Activated CD4-positive, alpha-beta T cell treated with anti-CD3 and anti-CD28 coated beads for 1 hour (primary cell): ENCODE data around the gene MPZL1.
"Not testable (repeated sequence)": the region's sequence is repeated elsewhere in the genome, so short reads cannot be mapped to it uniquely, and the experiment has no call there.

Experiments used
- DNase-seq: peaks from one replicate; pipeline ENCODE4 v3.0.0-alpha.2; 2020

The MPZL1 gene

DNA sequence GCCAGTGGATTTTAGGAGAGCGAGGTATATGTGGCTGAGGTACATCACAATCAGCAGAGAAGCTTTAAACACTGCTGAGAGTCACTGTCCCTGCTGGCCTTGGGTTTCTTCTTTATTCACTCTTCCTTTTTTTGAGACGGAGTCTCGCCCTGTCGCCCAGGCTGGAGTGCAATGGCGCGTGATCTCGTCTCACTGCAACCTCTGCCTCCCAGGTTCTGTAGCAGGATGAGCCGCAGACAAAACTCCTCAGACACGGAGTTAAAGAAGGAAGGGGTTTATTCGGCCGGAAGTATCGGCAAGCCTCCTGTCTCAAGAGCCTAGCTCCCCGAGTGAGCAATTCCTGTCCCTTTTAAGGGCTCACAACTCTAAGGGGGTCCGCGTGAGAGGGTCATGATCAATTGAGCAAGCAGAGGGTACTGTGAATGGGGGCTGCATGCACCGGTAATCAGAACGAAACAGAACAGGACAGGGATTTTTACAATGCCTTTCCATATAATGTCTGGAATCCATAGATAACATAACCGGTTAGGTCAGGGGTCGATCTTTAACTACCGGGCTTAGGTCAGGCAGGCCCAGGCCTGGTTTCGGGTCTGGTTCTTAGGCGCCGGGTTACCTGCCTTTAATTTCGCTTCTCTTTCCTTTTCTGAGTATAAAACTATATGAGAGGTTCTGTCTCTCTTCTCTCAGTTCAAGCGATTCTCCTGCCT lies 1.9 kb upstream of the MPZL1 start:
- DNase-seq, result not testable (repeated sequence)

DNA sequence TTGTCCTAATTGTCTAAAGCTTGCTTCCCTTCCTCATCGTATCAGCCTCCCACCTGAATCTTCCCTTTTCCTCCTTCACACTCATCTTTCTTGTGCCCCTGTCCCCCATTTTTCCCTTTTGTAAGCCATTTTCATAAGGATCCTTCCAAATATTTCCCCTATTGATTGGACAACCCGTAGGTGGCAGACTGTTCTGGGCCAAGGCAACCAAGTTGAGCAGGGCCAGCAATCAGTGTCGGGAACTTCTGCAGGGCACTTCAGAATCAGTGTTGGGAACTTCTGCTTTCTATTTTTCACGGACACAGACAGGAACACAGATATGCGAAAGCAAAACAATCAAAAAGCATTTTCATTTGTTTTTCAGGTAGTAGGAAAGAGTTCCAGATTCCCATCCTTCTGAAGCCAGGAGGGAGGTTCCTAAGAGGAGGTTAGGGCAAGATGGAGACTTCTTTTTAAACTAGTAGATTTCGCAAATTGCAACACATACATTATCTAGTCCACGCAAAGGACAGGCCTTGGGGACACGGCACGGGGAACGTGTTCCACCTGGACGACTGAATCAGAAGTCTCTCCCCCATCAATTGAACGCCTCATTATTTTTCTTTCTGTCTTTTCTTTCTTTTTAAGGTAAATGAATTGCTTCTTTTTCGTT lies 691 bp upstream of the MPZL1 start:
- no peak for DNase-seq

DNA sequence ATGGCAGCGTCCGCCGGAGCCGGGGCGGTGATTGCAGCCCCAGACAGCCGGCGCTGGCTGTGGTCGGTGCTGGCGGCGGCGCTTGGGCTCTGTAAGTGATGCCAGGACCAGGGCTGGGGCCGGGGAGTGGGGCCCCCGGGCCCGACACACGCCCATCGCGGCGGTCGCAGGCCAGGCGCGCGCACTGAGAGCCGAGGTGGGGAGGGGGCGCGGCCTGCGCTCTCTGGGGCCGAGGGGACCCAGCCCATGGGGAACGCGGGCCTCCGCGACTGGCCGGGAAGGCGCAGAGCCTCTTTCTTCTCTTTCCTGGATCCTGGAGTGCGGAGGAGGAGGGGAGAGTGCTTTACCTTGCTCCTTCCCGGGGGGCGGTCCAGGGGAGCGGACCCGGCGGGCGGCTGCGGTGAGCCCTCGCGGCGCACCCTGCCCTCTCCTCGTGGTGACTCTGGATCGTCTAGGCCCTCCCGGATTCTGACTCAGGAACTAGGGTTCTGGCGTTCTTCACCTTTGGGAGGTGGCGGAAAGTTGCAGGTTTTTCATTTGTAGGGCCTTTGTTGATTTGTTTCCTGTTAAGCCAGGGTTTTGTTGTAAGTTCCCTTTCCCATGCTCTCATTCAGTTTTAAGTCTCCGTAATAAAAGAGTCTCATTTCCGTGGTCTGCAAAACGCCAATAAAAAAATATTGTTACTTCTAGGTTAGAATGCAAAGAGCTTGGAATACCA lies 529 bp downstream of the MPZL1 start:
- DNase-seq, result no peak

DNA sequence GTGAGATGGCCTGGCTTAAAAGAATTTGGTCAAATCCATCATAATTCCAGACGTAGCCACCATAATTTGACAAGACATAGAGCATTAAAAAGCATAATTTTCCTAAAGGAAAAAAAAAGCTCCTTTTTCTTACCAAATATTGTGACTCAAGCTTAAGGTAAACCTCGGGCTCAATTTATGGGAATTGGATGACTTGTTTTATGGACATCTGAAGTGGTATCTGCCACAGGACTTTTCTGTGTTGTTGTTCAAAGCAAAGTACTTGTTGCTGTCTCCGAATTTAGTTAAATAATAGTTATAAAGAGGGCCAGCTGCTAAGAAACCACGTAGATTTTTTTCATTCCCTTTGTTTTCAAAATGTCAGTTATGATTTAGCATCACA lies 1.1 kb downstream of the MPZL1 start:
- DNase-seq, result no peak

DNA sequence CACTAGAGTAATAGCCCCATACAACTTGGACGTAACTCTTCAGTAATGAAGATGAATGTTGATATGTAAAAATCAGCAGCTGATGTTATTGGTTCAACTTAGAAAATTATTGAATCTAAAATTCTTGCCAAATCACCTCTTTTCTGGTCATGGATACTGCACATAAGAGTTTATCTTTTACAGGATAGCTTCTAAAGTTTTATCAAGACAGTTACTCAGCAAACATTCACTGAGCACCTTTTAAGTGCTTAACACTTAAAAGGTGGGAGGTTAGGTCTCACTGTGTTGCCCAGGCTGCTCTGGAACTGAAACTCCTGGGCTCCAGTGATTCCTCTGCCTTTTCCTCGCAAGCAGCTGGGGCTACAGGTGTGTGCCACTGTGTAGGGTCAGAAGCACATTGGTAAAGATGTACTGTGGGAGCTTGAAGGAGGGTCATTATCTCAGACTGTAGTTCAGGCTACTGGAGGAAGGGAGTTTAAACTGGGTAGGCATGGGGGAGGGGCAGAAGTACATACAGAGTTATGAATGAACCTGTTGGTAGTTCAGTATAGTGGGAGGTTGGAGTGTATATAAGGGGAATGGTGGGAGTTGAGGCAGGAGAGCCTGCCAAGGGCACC lies 2.0 kb downstream of the MPZL1 start:
- DNase-seq, result no peak

DNA sequence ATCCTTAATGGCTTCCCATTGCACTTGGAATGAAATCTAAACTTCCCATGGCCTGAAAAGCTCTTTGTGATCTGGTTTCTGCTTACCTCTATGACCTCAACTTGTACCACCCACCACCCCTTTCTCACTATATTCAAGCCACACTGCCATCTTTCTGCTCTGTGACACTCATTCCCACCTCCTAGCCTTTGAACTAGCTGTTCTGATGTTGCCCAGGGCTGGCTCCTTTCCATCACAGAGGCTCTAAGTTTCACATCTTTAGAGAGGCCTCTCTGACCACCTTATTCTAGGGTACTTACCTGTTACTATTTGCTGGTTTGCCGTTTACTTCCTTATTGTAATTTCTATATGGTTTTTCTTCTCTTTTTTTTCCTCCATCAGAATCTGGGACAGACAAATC lies 4.2 kb downstream of the MPZL1 start:
- no peak for DNase-seq

DNA sequence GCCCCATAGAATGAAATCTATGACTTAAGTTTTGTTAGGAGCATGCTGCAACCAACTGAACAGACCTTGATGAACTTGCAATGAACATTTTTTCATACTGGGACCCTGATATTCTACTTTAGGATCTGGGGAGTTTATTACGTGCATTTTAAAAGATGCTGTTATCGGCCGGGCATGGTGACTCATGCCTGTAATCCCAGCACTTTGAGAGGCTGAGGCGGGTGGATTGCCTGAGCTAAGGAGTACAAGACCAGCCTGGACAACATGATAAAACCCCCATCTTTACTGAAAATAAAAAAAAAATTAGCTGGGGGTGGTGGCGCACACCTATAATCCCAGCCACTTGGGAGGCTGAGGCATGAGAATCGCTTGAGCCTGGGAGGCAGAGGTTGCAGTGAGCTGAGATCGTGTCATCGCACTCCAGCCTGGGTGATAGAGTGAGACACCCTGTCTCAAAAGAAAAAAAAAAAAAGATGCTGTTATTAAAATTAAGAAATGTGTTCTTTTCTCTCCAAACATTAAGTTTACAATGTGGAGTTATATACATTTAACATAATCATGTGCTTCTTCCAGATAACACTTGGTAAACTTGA lies 7.1 kb downstream of the MPZL1 start:
- no peak for DNase-seq

DNA sequence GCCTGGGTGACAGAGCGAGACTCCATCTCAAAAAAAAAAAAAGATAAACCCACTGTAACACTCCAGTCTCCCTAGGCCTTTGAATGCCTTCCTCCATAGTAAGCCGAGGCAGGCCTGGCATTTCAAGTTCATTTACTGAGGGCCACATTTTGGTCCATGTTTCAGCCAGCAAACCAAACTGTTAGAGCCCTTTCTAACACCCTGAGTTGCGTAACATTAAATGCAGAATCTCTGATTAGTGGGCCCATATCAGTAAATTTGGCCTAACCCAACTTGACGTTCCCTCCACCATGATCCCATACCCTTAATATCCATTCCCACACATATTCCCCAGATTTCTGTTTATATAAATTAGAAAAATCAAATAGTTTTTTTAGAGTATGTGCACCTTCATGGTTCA lies 12.4 kb downstream of the MPZL1 start:
- no peak for DNase-seq

DNA sequence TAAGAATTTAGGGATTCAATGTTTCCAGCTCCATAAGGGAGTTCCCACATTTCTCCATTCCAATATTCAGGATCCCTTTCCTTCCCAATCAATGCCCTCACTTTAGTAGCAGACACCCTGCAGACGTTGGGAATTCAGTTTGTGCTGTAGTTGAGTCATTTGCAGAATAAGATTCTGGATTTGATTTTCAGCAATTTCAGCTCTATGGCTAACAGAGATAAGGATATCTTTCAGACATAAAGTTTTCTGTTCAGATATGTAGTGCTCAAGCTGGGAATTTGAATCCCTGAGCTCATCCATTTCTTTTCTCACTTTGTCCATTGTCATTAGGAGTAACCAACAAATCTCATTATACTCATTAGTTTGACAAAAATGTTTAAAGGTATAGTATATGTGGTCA lies 13.1 kb downstream of the MPZL1 start:
- no peak for DNase-seq

DNA sequence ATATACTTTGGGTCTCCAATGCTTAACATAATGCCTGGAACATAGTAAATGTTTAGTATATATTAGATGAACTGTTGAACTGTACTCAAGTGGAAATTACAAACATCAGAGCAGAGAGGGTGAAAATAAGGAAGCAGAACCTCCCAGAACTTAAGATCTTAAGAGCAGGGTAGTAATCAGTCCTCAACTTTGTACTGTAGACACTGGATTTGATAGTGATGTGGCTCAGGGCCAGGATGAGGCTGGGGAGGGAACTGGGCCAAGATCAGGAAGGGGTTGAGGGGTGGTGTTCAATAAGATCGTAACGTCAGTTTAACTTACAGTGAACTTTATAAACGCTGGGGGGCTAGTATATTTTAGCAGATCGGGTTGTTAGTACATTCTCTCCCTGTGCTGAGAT lies 15.4 kb downstream of the MPZL1 start:
- no peak for DNase-seq

DNA sequence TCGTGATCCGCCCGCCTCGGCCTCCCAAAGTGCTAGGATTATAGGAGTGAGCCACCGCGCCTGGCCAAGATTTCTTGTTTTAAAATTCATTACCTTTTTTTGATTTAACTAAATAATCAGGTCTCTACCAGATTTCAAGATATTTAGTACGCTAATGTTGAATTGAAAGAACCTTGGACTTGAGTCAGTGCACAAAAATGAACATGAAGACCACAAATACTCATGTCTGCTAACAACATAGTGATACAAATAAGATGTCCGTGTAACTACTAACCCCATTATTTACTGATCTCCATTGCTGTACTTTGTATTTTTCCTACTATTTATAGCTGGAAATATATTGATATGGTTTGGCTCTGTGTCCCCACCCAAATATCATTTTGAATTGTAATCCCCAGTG lies 16.4 kb downstream of the MPZL1 start:
- no peak for DNase-seq

DNA sequence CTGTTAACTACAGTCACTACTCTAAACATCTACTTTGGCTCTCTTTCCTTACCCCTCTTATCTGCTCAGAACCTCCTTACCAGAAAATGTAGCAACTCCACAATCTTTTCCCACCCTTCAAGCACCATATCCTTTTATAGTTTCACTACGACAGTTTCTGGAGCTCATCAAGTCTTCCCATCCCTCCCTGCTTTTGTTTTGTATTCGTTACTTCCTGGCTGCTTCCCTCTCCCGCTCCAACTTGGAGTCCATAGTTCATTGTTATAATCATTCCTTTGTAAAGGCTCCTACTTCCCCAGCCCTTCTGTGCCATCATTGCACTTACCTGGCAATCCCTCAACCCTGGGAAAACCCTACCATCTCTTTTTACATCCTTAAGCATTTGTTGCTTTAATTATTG lies 18.0 kb downstream of the MPZL1 start:
- no peak for DNase-seq

DNA sequence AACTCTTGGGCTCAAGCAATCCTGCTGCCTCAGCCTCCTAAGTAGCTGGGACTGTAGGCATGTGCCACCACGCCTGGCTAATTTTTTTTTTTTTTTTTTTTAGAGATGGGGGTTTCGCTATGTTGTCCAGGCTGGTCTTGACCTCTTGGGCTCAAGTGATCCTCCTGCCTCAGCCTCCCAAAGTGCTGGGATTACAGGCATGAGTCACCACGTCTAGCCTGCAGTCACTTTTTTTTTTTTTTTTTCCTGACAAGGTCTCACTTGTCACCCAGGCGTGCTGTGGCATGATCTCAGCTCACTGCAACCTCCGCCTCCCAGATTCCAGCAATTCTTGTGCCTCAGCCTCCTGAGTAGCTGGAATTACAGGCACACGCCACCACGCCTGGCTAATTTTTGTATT lies 19.3 kb downstream of the MPZL1 start:
- DNase-seq, result not testable (repeated sequence)

DNA sequence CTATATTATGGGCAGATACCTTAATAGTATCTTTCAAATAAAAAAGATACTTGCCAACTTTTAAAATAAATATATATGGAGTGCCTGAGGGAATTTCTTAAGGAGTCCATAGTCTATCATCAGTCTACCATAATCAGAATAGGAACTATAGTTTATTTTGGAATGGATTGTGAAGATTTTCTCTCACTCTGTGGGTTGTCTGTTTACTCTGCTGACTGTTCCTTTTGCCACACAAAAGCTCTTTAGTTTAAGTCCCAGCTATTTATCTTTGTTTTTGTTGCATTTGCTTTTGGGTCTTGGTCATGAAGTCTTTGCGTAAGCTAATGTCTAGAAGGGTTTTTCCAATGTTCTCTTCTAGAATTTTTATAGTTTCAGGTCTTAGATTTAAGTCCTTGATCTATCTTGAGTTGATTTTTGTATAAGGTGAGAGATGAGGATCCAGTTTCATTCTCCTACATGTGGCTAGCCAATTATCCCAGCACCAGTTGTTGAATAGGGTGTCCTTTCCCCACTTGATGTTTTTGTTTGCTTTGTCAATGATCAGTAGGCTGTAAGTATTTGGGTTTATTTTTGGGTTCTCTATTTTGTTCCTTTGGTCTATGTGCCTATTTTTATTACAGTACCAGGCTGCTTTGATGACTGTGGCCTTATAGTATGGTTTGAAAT lies 20.7 kb downstream of the MPZL1 start:
- not testable (repeated sequence) for DNase-seq

DNA sequence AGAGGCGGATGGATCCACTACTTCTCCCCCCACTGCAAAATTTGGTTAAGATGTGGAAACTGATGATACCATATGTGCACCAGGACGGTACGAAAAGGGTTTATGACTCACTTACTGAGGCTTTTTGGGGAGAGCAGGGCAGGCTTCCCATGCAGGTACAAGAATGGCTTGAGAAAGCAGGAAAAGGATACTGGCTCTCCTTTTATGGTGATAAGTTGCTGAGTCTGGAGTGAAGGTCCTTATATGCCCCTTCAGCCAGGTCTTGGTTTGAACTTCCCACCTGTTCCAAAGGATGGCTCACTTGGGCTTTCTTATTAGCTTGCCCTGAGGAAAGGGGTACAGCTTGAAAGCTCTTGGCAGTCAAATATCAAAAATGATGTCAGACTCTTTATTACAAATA lies 23.1 kb downstream of the MPZL1 start:
- DNase-seq, result no peak

DNA sequence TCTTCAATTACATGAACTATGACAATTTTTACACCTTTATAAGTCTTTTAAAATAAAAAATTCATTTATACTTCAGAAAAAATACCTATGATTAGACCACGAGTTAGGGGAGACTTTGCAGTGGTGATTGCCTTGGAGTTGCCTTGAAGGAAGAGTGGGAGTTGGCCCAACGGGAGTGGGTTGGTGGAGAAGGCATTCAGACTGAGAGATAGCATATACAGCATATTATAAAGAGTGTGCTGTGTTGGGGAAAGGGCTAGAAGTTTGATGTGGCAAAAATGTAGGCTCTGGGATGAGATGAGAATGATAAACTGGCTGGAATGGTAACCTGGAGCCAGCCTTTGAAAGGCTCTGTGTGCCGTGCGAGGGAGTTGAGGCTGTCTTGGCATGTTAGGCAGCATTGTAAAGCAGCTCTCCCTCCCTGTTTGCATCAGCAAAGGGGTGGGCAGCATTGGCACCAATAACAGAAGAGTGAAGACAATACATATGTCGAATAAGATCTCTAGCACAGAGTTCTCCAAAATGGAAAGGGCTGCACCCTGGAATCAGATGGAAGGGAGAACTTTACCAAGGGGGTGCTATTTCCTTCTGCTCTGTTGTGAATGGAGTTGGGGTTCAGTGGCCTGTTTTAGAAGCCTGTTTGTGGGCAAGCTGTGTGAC lies 24.4 kb downstream of the MPZL1 start:
- no peak for DNase-seq

DNA sequence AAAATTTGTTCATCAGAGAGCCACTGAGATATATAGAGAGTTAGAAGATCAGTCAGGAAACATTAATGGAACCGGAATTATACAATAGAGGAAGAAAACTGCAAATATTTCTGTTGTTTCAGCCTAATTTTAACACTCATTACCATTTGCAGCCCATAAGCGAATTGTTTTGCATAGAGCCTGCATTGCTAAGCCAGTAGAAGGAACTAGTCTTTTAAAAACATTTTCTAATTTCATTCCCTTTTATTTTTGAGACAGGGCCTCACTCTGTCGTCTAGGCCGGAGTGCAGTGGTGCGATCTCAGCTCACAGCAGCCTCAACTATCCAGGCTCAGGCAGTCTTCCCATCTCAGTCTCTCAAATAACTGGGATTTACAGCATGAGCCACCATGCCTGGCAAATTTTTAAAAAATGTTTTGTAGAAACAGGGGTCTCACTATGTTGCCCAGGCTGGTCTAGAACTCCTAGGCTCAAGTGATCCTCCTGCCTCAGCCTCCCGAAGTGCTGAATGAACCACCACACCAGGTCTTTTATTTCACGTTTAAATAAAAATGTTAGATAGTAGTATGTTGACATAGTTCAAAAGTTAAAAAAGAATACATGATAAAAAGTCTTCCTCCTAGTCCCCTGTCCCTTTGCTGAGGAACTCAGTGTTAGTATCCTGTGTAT lies 25.3 kb downstream of the MPZL1 start:
- DNase-seq, result no peak

DNA sequence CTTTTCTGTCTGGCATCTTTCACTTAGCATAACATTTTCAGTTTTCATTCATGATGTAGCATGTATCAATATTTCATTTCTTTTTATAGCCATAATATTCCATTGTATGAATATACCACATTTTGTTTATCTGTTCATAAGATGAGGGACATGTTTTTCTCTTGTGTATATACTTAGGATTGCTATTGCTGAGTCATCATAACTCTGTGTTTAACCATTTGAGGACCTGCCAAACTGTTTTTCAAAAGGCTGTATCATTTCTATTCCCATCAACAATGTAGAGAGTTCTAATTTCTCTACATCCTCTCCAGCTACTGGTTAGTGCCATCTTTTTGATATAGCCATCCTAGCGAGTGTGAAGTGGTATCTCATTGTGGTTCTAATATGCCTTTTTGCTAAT lies 26.2 kb downstream of the MPZL1 start:
- no peak for DNase-seq

DNA sequence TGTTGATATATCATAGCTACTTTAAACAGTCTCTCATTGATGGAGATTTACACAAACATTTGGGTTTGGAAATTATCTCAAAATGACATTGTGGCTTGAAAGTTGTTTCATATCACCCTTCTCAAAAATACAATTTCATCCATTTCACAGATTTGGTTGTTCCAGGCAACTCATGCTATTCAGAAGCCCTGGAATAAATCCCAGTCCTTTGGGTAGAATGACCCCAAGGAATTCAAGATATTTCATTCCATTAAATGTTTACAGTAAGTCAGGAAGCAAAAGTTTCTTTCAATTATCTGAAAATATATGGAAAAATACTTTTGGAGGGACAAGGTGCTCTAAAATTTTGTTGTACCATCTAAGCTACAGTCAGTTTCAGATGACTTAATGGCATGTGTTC lies 27.1 kb downstream of the MPZL1 start:
- no peak for DNase-seq

DNA sequence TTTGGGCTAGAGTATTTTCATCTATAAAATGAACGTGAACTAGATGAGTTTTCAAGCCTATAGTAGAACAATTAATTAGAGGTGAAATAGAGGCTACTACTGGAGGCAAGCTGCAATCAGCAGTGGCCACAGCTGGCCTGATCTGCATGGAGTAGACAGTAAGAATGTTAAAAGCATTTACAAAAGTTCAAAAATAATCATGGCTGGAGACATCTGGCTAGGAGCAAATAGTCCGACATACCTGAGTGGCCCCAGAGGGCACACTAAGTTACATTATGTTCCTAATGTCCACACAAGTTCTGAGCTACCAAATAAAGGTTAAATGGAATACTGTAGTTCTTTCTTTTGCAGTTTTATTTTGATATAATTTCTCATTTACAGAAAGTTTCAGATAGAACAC lies 28.0 kb downstream of the MPZL1 start:
- DNase-seq, result no peak

DNA sequence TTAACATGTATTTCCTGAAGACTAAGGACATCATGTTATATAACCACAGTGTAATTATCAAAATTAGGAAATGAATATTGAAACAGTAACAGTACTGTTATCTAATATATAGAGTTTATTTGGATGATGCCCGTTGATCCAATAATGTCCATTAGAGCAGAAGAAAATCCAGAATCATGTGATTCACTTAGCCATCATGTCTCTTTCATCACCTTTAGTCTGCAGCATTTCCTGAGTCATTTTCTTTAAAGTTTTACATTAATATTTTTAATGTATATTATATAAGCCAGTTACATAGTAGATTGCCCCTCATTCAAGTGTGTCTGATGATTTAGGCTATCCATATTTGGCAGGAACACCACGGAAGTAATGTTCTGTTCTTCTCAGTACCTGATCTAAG lies 28.9 kb downstream of the MPZL1 start:
- no peak for DNase-seq

DNA sequence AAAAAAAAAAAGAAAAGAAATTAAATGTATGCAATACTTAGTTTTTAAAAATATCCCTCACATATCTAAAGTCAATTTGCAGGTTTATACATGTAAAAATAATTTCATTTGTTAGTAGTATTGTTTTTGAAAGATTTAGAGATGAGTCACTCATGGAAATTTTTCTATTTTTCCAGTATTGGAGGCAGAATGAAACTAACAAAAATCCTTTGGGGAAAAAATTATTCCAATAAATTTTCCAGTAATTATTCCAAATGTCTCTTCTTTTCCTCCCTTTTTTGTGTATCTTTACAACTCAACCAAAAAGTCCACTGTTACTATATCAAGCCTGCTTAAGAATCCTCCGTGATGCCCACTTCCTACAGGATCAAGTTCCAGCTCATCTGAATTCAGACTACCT lies 29.9 kb downstream of the MPZL1 start:
- DNase-seq, result no peak
